Measurements from ENCODE around the gene BACH2. TPM values are rescaled to one million over a fixed set of nuclear protein-coding genes. Genes with fewer than 3 reads are reported as not detected.

Gene BACH2
- polyA plus RNA-seq, 1 donor (not counting 4 experiments of a cell fraction or from before 2014, with no cell fraction given): 0.50 TPM

DNA sequence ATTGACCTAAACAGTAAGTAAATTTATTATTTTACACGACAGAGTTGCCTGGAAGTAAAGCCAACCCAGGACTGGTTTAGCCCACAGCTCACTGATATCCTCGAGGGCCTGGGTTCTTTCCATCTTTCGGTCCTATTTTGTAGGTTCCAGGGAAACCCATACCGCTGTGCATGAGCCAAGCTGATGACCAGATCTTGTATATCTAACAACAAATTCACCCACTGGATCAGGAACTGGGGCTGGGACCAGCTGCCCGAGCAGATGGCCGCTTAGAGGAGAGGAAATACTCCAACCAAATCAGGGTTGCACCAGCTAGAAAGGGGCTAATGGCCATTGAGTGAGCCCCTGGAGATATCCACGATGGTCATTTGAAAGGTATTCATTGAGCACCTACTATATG is 139.2 kb downstream of the BACH2 start:
- FAIRE-seq: no peak

GRCh38 chr6:90156861-90157260 is 139.8 kb downstream of the BACH2 start:
- DNase-seq (ENCODE audit: low read depth, low spot score): no peak

More for the DNA sequence above, 139.2 kb downstream of the BACH2 start:
- no peak for DNase-seq (ENCODE audit: low read depth, low spot score)
- Histone ChIP-seq H3K27me3 (ENCODE audit: control insufficient read depth, extremely low read depth, insufficient read depth, low read length) (no peaks in the 10 kb centered on the region), H3K36me3 (ENCODE audit: control insufficient read depth in 2 of 2, extremely low read depth in 1 of 2, insufficient read depth in 2 of 2, low read length in 2 of 2) (no peaks in the 10 kb centered on the region), H3K4me3 (ENCODE audit: control insufficient read depth in 2 of 3, extremely low read depth in 1 of 3, insufficient read depth in 2 of 3, low read depth in 1 of 3, low read length in 3 of 3) (no peak overlapping the region), H4K20me1 (ENCODE audit: control insufficient read depth, extremely low read depth, insufficient read depth, low read length) (no peaks in the 10 kb centered on the region), H3K27ac (ENCODE audit: control insufficient read depth, insufficient read depth, low read length) (no peak overlapping the region), H3K9me3 (ENCODE audit: control insufficient read depth, low read depth, low read length) (no peaks in the 10 kb centered on the region), H3K79me2 (ENCODE audit: control insufficient read depth, insufficient read depth, low read length) (no peaks in the 10 kb centered on the region), H3K9me1 (ENCODE audit: control insufficient read depth, extremely low read depth, insufficient read depth, low read length) (peaks cover 2% of the 10 kb centered on the region), H3K4me2 (ENCODE audit: control insufficient read depth, extremely low read depth, insufficient read depth, low read depth, low read length) (no peak overlapping the region), H3K4me1 (ENCODE audit: control insufficient read depth, extremely low read depth, insufficient read depth, low read length) (peaks cover 9% of the 10 kb centered on the region), H3K9ac (ENCODE audit: control insufficient read depth, extremely low read depth, insufficient read depth, low read length) (no peak overlapping the region), H2AFZ (ENCODE audit: control insufficient read depth, low read length) (no peak overlapping the region)
- dilution Hi-C loops (cut with MboI; ENCODE audit: extremely low pct_ligation_motif_present, low sequenced_read_pairs): no loop called here
- TF ChIP-seq, protein P1, sequence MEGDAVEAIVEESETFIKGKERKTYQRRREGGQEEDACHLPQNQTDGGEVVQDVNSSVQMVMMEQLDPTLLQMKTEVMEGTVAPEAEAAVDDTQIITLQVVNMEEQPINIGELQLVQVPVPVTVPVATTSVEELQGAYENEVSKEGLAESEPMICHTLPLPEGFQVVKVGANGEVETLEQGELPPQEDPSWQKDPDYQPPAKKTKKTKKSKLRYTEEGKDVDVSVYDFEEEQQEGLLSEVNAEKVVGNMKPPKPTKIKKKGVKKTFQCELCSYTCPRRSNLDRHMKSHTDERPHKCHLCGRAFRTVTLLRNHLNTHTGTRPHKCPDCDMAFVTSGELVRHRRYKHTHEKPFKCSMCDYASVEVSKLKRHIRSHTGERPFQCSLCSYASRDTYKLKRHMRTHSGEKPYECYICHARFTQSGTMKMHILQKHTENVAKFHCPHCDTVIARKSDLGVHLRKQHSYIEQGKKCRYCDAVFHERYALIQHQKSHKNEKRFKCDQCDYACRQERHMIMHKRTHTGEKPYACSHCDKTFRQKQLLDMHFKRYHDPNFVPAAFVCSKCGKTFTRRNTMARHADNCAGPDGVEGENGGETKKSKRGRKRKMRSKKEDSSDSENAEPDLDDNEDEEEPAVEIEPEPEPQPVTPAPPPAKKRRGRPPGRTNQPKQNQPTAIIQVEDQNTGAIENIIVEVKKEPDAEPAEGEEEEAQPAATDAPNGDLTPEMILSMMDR (optimal IDR thresholded peaks at IDR 0.05 in 1 of 3, IDR thresholded peaks at IDR 0.05 in 1 of 3, conservative IDR thresholded peaks at IDR 0.05 in 1 of 3; ENCODE audit: extremely low read depth in 1 of 3, insufficient read depth in 2 of 3, low read length in 3 of 3): no peak
- no peak for TF ChIP-seq EZH2 (IDR thresholded peaks at IDR 0.05; ENCODE audit: low read length)

More at GRCh38 chr6:90156861-90157260, 139.8 kb downstream of the BACH2 start:
- no peak overlapping the region for H3K27ac ChIP-seq (ENCODE audit: control insufficient read depth, insufficient read depth, low read length)
- FAIRE-seq: peak; percentile 89
- H3K4me1 ChIP-seq (ENCODE audit: control insufficient read depth, extremely low read depth, insufficient read depth, low read length): peaks cover 9% of the 10 kb centered on the region
- H3K27me3 ChIP-seq (ENCODE audit: control insufficient read depth, extremely low read depth, insufficient read depth, low read length): no peaks in the 10 kb centered on the region
- no peak overlapping the region for H3K9ac ChIP-seq (ENCODE audit: control insufficient read depth, extremely low read depth, insufficient read depth, low read length)
- H3K9me3 ChIP-seq (ENCODE audit: control insufficient read depth, low read depth, low read length): no peaks in the 10 kb centered on the region
- peaks cover 2% of the 10 kb centered on the region for H3K9me1 ChIP-seq (ENCODE audit: control insufficient read depth, extremely low read depth, insufficient read depth, low read length)
- no peak overlapping the region for H2AFZ ChIP-seq (ENCODE audit: control insufficient read depth, low read length)
- no peaks in the 10 kb centered on the region for H3K79me2 ChIP-seq (ENCODE audit: control insufficient read depth, insufficient read depth, low read length)
- no peak for TF ChIP-seq EZH2 (IDR thresholded peaks at IDR 0.05; ENCODE audit: low read length)
- TF ChIP-seq, protein P1 (optimal IDR thresholded peaks at IDR 0.05 in 1 of 3, IDR thresholded peaks at IDR 0.05 in 1 of 3, conservative IDR thresholded peaks at IDR 0.05 in 1 of 3; ENCODE audit: extremely low read depth in 1 of 3, insufficient read depth in 2 of 3, low read length in 3 of 3): no peak
- no peak overlapping the region for H3K4me2 ChIP-seq (ENCODE audit: control insufficient read depth, extremely low read depth, insufficient read depth, low read depth, low read length)
- H3K4me3 ChIP-seq (ENCODE audit: control insufficient read depth in 2 of 3, extremely low read depth in 1 of 3, insufficient read depth in 2 of 3, low read depth in 1 of 3, low read length in 3 of 3): no peak overlapping the region
- H4K20me1 ChIP-seq (ENCODE audit: control insufficient read depth, extremely low read depth, insufficient read depth, low read length): no peaks in the 10 kb centered on the region
- no peaks in the 10 kb centered on the region for H3K36me3 ChIP-seq (ENCODE audit: control insufficient read depth in 2 of 2, extremely low read depth in 1 of 2, insufficient read depth in 2 of 2, low read length in 2 of 2)
- dilution Hi-C loops (cut with MboI; ENCODE audit: extremely low pct_ligation_motif_present, low sequenced_read_pairs): no loop called here

Data from keratinocyte (primary cell).